ENCODE data around the gene FAM107B.

GRCh38 chr10:14772399-14772798, 2.3 kb downstream of the FAM107B start:
- TF ChIP-seq ZBTB7A (IDR thresholded peaks at IDR 0.05; ENCODE audit: low read depth) (no peak), EP300 (IDR thresholded peaks at IDR 0.05; ENCODE audit: borderline replicate concordance) (no peak)
